Neuronal stem cell (in vitro differentiated cells): ENCODE measurements around the gene POLH.
A peak's percentile ranks its signal among the peaks of the same experiment; 100 is the strongest.

Experiments
- DNase-seq: peaks from one replicate; pipeline ENCODE4 v3.0.0-alpha.2; 2013; ENCODE audit warnings: low spot score
- H2AFZ ChIP-seq: one replicate; pipeline ENCODE4 v1.6.1; 2013; ENCODE audit warnings: mild to moderate bottlenecking, low read length, inconsistent platforms
- H2AK5ac ChIP-seq: 2 replicates; pipeline ENCODE4 v1.6.1; 2013; ENCODE audit warnings: low read depth, mild to moderate bottlenecking, inconsistent platforms, low read length, moderate library complexity, mixed read lengths
- H2BK120ac ChIP-seq: 2 replicates; pipeline ENCODE4 v1.6.1; 2013; ENCODE audit warnings: low read depth, mild to moderate bottlenecking, inconsistent platforms, low read length, moderate library complexity, mixed read lengths
- H2BK12ac ChIP-seq: one replicate; pipeline ENCODE4 v1.6.1; 2013; ENCODE audit warnings: low read length, inconsistent platforms
- H2BK15ac ChIP-seq: 2 replicates; pipeline ENCODE4 v1.6.1; 2013; ENCODE audit warnings: mild to moderate bottlenecking, low read length, inconsistent platforms, mixed read lengths
- H2BK5ac ChIP-seq: one replicate; pipeline ENCODE4 v1.6.1; 2013; ENCODE audit warnings: inconsistent platforms, mild to moderate bottlenecking, low read length, moderate library complexity
- H3K14ac ChIP-seq: one replicate; pipeline ENCODE4 v1.6.1; 2013; ENCODE audit warnings: low read length, inconsistent platforms
- H3K18ac ChIP-seq: 2 replicates; pipeline ENCODE4 v1.6.1; 2013; ENCODE audit warnings: low read length, inconsistent platforms
- H3K23ac ChIP-seq: 2 replicates; pipeline ENCODE4 v1.6.1; 2013; ENCODE audit warnings: low read depth, mild to moderate bottlenecking, mixed read lengths, low read length, inconsistent platforms; ENCODE audit not compliant: poor library complexity
- H3K27ac ChIP-seq: replicated peaks from 3 replicates; pipeline ENCODE4 v1.5.1; 2013; ENCODE audit warnings: low read length, inconsistent platforms
- H3K27me3 ChIP-seq, 3 experiments: 2 replicates each; pipeline ENCODE4 v1.6.1; 2013; ENCODE audit warnings: low read length in 3 of 3, mild to moderate bottlenecking in 2 of 3, inconsistent platforms in 1 of 3, low read depth in 1 of 3, mixed read lengths in 1 of 3, moderate library complexity in 1 of 3; ENCODE audit not compliant: control insufficient read depth in 3 of 3, insufficient read depth in 3 of 3
- H3K36me3 ChIP-seq, 2 donors: replicated peaks in 1 of 2; 2 replicates each; pipeline ENCODE4 v1.6.1; 2013; ENCODE audit warnings: low read length in 2 of 2; ENCODE audit not compliant: control insufficient read depth in 2 of 2, insufficient read depth in 2 of 2
- H3K4ac ChIP-seq: 2 replicates; pipeline ENCODE4 v1.6.1; 2013; ENCODE audit warnings: inconsistent platforms, mild to moderate bottlenecking, low read length, moderate library complexity
- H3K4me1 ChIP-seq, 2 donors: 1 replicate in 1 of 2; 2 replicates in 1 of 2; pipeline ENCODE4 v1.6.1; 2013; ENCODE audit warnings: low read length in 2 of 2, low read depth in 1 of 2; ENCODE audit not compliant: control insufficient read depth in 2 of 2, insufficient read depth in 1 of 2
- H3K4me2 ChIP-seq: one replicate; pipeline ENCODE4 v1.6.1; 2013; ENCODE audit warnings: mild to moderate bottlenecking, low read length, inconsistent platforms; ENCODE audit not compliant: insufficient read depth, poor library complexity, severe bottlenecking
- H3K4me3 ChIP-seq, 2 donors: 2 replicates each; pipeline ENCODE4 v1.5.1; 2013; ENCODE audit warnings: low read length in 2 of 2, mild to moderate bottlenecking in 2 of 2, inconsistent platforms in 1 of 2, moderate library complexity in 1 of 2
- H3K79me1 ChIP-seq: one replicate; pipeline ENCODE4 v1.6.1; 2013; ENCODE audit warnings: low read depth, mild to moderate bottlenecking, inconsistent platforms, low read length, moderate library complexity
- H3K9ac ChIP-seq: one replicate; pipeline ENCODE4 v1.6.1; 2013; ENCODE audit warnings: mild to moderate bottlenecking, low read depth, low read length, inconsistent platforms; ENCODE audit not compliant: poor library complexity
- H3K9me3 ChIP-seq, 2 donors: replicated peaks in 1 of 2; 2 replicates each; pipeline versions ENCODE3 to v1.6.1; 2013; ENCODE audit warnings: low read length in 2 of 2, mild to moderate bottlenecking in 2 of 2, inconsistent platforms in 1 of 2, low read depth in 1 of 2, mixed read lengths in 1 of 2, moderate library complexity in 1 of 2; ENCODE audit not compliant: control insufficient read depth in 2 of 2, insufficient read depth in 1 of 2
- H4K8ac ChIP-seq: one replicate; pipeline ENCODE4 v1.6.1; 2013; ENCODE audit warnings: low read depth, mild to moderate bottlenecking, inconsistent platforms, low read length, moderate library complexity
- H4K91ac ChIP-seq: one replicate; pipeline ENCODE4 v1.6.1; 2013; ENCODE audit warnings: low read length, low read depth, mild to moderate bottlenecking, inconsistent platforms; ENCODE audit not compliant: poor library complexity
- WGBS, 2 donors: extraction: QIAGEN DNeasy Blood & Tissue Kit; methylation state at CpG; one replicate each; pipeline ENCODE4 v1.1.7; 2013; ENCODE audit warnings: missing lambda C conversion rate in 2 of 2, mixed read lengths in 1 of 2; ENCODE audit not compliant: insufficient read length in 2 of 2, insufficient replicate concordance in 1 of 2; ENCODE audit errors: extremely low coverage in 2 of 2; 5-methylcytosine and 5-hydroxymethylcytosine counted together

POLH gene

DNA sequence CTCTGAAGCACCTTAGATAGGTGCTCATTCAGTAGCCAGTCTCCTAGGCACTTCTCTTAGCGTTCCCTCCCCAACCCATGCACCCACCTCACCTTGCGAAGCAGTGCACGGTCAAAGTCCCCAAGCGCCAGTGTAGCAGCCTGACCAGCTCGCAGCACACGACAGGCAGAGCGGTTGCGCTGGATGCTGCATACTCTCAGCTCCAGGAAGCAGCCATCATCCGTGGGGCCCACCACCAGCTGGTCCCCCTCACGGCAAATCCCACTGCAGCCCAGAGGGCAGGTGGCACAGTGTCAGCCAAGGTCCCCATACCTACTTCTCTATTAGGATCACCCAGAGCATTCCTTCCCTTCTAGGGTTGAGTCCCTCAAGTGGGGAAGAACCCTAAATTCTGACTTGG is 46.6 kb downstream of the POLH start:
- Histone ChIP-seq H2BK5ac (no peak overlapping the region), H2AK5ac (no peak overlapping the region), H3K27ac (no peak overlapping the region), H3K18ac (no peak overlapping the region), H4K8ac (no peak overlapping the region), H3K79me1 (peaks cover 7% of the 10 kb centered on the region), H3K27me3 (no peaks in the 10 kb centered on the region), H3K23ac (peak overlapping the region; percentile 65), H3K4me1 (peaks cover 0 to 3% of the 10 kb centered on the region in 2 donors), H3K4me2 (no peak overlapping the region), H3K4ac (no peak overlapping the region), H3K14ac (no peak overlapping the region), H3K36me3 (peaks cover 60 to 98% of the 10 kb centered on the region in 2 donors), H3K4me3 (peak overlapping the region in 1 of 2 donors; percentile 65), H2BK120ac (no peak overlapping the region), H4K91ac (no peak overlapping the region), H3K9me3 (no peaks in the 10 kb centered on the region), H2BK15ac (no peak overlapping the region), H2AFZ (no peak overlapping the region), H3K9ac (peak overlapping the region; percentile 73), H2BK12ac (no peak overlapping the region)
- no peak for DNase-seq
- WGBS, 2 donors, result no CpG with 5 or more reads among the region's 10 CpGs

DNA sequence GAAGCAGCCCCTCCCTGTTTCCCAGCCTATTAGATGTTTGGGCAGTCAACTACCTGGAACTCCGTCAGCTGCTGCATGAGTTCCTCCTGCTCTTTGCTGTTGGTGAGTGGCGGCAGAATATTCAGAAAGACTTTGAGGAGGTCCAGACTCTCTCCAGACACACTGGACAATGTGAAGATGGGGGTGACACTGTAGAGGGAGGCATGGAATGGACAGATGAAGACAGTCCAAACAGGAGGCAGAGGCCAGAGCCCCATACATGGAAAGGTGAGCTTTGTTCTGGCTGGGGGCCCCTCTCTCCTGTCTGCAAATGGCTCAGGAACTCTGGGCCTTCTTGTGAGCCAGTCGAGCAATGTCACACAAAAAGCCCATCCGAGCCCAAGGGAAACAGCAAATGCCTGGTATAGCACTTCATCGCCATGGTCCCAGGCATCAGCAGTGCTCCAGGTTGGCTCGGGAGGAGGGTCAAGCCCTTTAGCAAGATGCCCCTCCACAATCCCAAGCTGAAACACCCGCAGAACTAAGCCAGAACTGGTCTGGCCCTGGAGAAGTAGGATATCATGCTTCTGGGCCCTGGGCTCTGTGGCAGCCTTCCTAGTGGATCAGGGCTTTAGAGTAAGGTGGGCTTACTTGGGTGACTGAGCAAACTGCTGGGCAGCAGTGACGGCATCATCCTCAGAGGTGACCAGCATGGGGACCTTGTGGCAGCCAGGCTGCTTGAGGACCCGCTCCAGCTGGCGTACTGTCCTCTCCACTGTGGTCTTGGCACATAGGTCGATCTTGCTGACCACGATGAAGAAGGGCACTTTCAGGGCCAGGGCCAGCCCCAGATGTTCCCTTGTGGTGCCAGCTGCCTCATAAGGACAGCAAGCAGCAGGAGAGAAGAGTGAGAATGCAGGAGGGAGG is 48.1 kb downstream of the POLH start:
- Histone ChIP-seq H3K27ac (no peak overlapping the region), H2BK12ac (no peak overlapping the region), H3K4ac (no peak overlapping the region), H3K23ac (peak overlapping the region; percentile 14), H3K4me2 (no peak overlapping the region), H3K4me1 (peaks cover 2 to 5% of the 10 kb centered on the region in 2 donors), H2AFZ (no peak overlapping the region), H4K8ac (no peak overlapping the region), H3K9me3 (no peaks in the 10 kb centered on the region), H3K79me1 (peaks cover 7% of the 10 kb centered on the region), H2BK120ac (no peak overlapping the region), H3K18ac (no peak overlapping the region), H3K4me3 (peak overlapping the region in 1 of 2 donors; percentile 29), H3K9ac (no peak overlapping the region), H4K91ac (no peak overlapping the region), H3K27me3 (no peaks in the 10 kb centered on the region), H3K36me3 (peaks cover 60 to 88% of the 10 kb centered on the region in 2 donors), H2AK5ac (no peak overlapping the region), H3K14ac (no peak overlapping the region), H2BK5ac (no peak overlapping the region), H2BK15ac (no peak overlapping the region)
- WGBS, 2 donors, result no CpG with 5 or more reads among the region's 12 CpGs
- no peak for DNase-seq

DNA sequence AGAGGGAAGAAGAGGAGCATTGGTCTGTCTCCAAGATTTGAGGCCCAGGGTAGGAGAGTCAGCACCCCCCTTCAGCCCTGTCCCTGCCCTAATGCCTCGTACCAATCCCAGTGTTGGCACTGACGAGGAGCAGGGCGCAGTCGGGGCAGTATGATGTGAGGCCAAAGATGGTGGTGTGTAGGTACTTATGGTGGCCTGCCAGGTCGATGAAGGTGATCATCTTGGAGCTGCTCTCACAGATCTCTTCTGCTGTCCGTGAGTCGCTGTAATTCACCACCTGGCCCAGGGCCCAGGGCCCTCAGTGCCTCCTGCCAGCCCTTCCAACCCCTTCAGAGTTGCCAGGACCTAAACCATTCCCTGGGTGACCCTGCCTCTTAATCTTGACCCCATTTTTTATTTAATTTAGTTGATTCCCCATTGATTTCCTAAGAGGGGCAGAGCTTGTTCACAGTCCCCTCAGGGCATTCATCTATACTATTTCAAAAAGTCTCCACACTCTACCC is 48.9 kb downstream of the POLH start:
- no peak overlapping the region for H2BK15ac ChIP-seq
- WGBS, 2 donors, result no CpG with 5 or more reads among the region's 7 CpGs
- H3K27me3 ChIP-seq, result no peaks in the 10 kb centered on the region
- peaks cover 7% of the 10 kb centered on the region for H3K79me1 ChIP-seq
- H3K9me3 ChIP-seq, result no peaks in the 10 kb centered on the region
- no peak overlapping the region for H4K8ac ChIP-seq
- H2AFZ ChIP-seq, result no peak overlapping the region
- H2BK12ac ChIP-seq, result no peak overlapping the region
- H2BK5ac ChIP-seq, result no peak overlapping the region
- no peak overlapping the region for H3K9ac ChIP-seq
- peak overlapping the region; percentile 14 for H3K23ac ChIP-seq
- peaks cover 60 to 81% of the 10 kb centered on the region in 2 donors for H3K36me3 ChIP-seq
- H3K4me2 ChIP-seq, result no peak overlapping the region
- H3K18ac ChIP-seq, result no peak overlapping the region
- H3K27ac ChIP-seq, result no peak overlapping the region
- H3K14ac ChIP-seq, result no peak overlapping the region
- no peak overlapping the region for H3K4ac ChIP-seq
- peak overlapping the region in 1 of 2 donors; percentile 29 for H3K4me3 ChIP-seq
- no peak overlapping the region for H2AK5ac ChIP-seq
- no peak overlapping the region for H2BK120ac ChIP-seq
- H3K4me1 ChIP-seq, result peaks cover 2 to 5% of the 10 kb centered on the region in 2 donors
- no peak for DNase-seq
- H4K91ac ChIP-seq, result no peak overlapping the region

DNA sequence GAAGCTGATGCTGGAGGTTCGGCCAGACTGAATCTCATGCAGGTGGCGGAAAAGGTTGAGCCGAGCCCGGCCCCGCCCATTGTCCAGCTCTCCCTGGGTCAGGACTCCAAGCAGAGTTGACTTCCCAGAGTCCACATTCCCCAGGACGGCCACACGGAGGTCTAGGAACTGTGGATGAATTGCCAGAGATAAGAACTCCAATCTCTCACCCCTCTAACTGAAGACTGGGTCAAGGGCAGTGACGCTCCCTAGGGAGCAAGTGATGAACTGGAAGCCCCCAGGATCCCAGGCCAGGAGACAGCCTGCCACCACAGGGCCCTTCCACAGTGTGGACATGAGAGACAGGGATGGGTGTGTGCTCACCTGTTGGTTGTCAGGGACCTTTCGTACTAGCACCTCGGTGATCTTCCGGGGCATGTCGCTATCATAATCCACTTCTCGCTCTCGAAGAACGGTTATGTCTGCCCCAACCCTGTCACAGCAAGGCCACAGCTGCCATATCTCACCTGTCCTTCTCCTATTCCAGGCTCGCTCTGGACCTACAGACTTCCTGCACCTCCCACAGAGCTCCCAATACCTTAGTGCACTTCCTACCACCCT is 49.5 kb downstream of the POLH start:
- WGBS, 2 donors, result no CpG with 5 or more reads among the region's 16 CpGs

More for the DNA sequence above, 49.5 kb downstream of the POLH start:
- H3K27me3 ChIP-seq, result no peaks in the 10 kb centered on the region
- no peak overlapping the region for H3K27ac ChIP-seq
- peaks cover 6 to 9% of the 10 kb centered on the region in 2 donors for H3K4me1 ChIP-seq
- H3K23ac ChIP-seq, result no peak overlapping the region
- no peaks in the 10 kb centered on the region for H3K9me3 ChIP-seq
- no peak overlapping the region for H2BK120ac ChIP-seq
- no peak overlapping the region for H4K8ac ChIP-seq
- H3K4me3 ChIP-seq, result no peak overlapping the region
- no peak overlapping the region for H3K4me2 ChIP-seq
- no peak overlapping the region for H3K9ac ChIP-seq
- no peak overlapping the region for H3K18ac ChIP-seq
- no peak overlapping the region for H3K14ac ChIP-seq
- H2BK15ac ChIP-seq, result no peak overlapping the region
- H2BK12ac ChIP-seq, result no peak overlapping the region
- no peak overlapping the region for H3K4ac ChIP-seq
- no peak overlapping the region for H4K91ac ChIP-seq
- no peak overlapping the region for H2AK5ac ChIP-seq
- H3K79me1 ChIP-seq, result peaks cover 7% of the 10 kb centered on the region
- peaks cover 55 to 74% of the 10 kb centered on the region in 2 donors for H3K36me3 ChIP-seq
- DNase-seq, result no peak
- no peak overlapping the region for H2AFZ ChIP-seq
- H2BK5ac ChIP-seq, result no peak overlapping the region
